Breast epithelium (tissue), 3 donors: ENCODE results near the gene OSBPL1A.

Source experiments
- POLR2A ChIP-seq: fragments of 450-650 bp; IDR thresholded peaks from one replicate; pipeline ENCODE4 v1.6.1; 2016; ENCODE audit warnings: antibody characterized with exemption, mild to moderate bottlenecking, moderate library complexity
- POLR2AphosphoS5 ChIP-seq, 3 donors: sonication (generic); formaldehyde crosslinking; IDR thresholded peaks; one replicate each; pipeline ENCODE4 v1.6.1; 2017; ENCODE audit warnings: antibody characterized with exemption in 3 of 3
- TF ChIP-seq, protein P1 (sequence below), 3 donors: fragments of 450-650 bp; IDR thresholded peaks; one replicate each; pipeline ENCODE4 v1.5.1; 2016 to 2017; ENCODE audit warnings: antibody characterized with exemption in 3 of 3, mild to moderate bottlenecking in 3 of 3, moderate library complexity in 3 of 3

- TF ChIP-seq POLR2A = no peak
- TF ChIP-seq, protein P1, sequence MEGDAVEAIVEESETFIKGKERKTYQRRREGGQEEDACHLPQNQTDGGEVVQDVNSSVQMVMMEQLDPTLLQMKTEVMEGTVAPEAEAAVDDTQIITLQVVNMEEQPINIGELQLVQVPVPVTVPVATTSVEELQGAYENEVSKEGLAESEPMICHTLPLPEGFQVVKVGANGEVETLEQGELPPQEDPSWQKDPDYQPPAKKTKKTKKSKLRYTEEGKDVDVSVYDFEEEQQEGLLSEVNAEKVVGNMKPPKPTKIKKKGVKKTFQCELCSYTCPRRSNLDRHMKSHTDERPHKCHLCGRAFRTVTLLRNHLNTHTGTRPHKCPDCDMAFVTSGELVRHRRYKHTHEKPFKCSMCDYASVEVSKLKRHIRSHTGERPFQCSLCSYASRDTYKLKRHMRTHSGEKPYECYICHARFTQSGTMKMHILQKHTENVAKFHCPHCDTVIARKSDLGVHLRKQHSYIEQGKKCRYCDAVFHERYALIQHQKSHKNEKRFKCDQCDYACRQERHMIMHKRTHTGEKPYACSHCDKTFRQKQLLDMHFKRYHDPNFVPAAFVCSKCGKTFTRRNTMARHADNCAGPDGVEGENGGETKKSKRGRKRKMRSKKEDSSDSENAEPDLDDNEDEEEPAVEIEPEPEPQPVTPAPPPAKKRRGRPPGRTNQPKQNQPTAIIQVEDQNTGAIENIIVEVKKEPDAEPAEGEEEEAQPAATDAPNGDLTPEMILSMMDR (IDR thresholded peaks at IDR 0.05) = no peak
- no peak for TF ChIP-seq POLR2AphosphoS5 (IDR thresholded peaks at IDR 0.05)
These were observed 129.7 kb downstream of the OSBPL1A start for GRCh38 chr18:24267878-24268277.
